Measurements from ENCODE around the gene SLC35E1.
"Not testable (repeated sequence)": the region's sequence is repeated elsewhere in the genome, so short reads cannot be mapped to it uniquely, and the experiment has no call there.

Gene SLC35E1

GRCh38 chr19:16506961-16507360 is 65.3 kb downstream of the SLC35E1 start:
- Mint-ChIP-seq H3K27me3 (no peaks in the 10 kb centered on the region), H3K36me3 (peaks cover 10% of the 10 kb centered on the region), H3K4me1 (no peaks in the 10 kb centered on the region), H3K9me3 (no peaks in the 10 kb centered on the region), H3K27ac (no peak overlapping the region), H3K4me3 (no peak overlapping the region)
- DNase-seq (ENCODE audit: low spot score in 2 of 2) (no peak), ATAC-seq (ENCODE audit: low read depth) (no peak)

DNA sequence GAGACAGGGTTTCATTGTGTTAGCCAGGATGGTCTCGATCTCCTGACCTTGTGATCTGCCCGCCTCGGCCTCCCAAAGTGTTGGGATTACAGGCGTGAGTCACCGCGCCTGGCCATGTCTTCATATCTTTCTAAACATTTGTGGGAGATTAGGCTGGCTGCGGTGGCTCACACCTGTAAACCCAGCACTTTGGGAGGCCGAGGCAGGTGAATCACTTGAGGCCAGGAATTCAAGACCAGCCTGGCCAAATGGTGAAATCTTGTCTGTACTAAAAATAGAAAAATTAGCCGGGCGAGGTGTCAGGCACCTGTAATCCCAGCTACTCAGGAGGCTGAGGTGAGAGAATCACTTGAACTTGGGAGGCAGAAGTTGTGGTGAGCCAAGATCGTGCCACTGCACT is 66.1 kb downstream of the SLC35E1 start:
- not testable (repeated sequence) for H3K27me3 Mint-ChIP-seq; H3K4me1 Mint-ChIP-seq; ATAC-seq (ENCODE audit: low read depth); H3K4me3 Mint-ChIP-seq; H3K36me3 Mint-ChIP-seq; H3K27ac Mint-ChIP-seq; H3K9me3 Mint-ChIP-seq; DNase-seq (ENCODE audit: low spot score in 2 of 2)

GRCh38 chr19:16504271-16504670 is 67.9 kb downstream of the SLC35E1 start:
- ATAC-seq (ENCODE audit: low read depth) (no peak), DNase-seq (ENCODE audit: low spot score in 2 of 2) (no peak)
- Mint-ChIP-seq H3K4me1 (no peaks in the 10 kb centered on the region), H3K9me3 (no peaks in the 10 kb centered on the region), H3K36me3 (peaks cover 7% of the 10 kb centered on the region), H3K27me3 (no peaks in the 10 kb centered on the region), H3K27ac (no peak overlapping the region), H3K4me3 (no peak overlapping the region)

Measured in memory B cell (primary cell).